SH-SY5Y (cell line): ENCODE measurements around the gene OR2H2.

Source experiments
- GATA2 ChIP-seq: IDR thresholded peaks from 2 replicates; pipeline ENCODE4 v1.6.1; 2011; ENCODE audit warnings: mild to moderate bottlenecking, low read depth, low read length
- GATA3 ChIP-seq: IDR thresholded peaks from 2 replicates; pipeline ENCODE4 v1.6.1; 2011; ENCODE audit warnings: low read depth, mild to moderate bottlenecking, low read length, moderate library complexity

Gene OR2H2

GRCh38 chr6:29567541-29567940, 17.4 kb upstream of the OR2H2 start:
- TF ChIP-seq GATA3, result no peak

GRCh38 chr6:29567991-29568390, 16.9 kb upstream of the OR2H2 start:
- TF ChIP-seq GATA3 (no peak), GATA2 (no peak)

GRCh38 chr6:29576056-29576455, 8.9 kb upstream of the OR2H2 start:
- TF ChIP-seq GATA2, result no peak
- no peak for TF ChIP-seq GATA3

GRCh38 chr6:29577544-29577943, 7.4 kb upstream of the OR2H2 start:
- TF ChIP-seq GATA2 (no peak), GATA3 (no peak)

GRCh38 chr6:29589423-29590048, 4.6 kb downstream of the OR2H2 start:
- TF ChIP-seq GATA3, result no peak
- no peak for TF ChIP-seq GATA2

GRCh38 chr6:29590218-29590808, 5.4 kb downstream of the OR2H2 start:
- TF ChIP-seq GATA3 (no peak), GATA2 (no peak)

- TF ChIP-seq GATA2, result no peak
- TF ChIP-seq GATA3, result no peak
Measured at GRCh38 chr6:29591677-29592076, 6.8 kb downstream of the OR2H2 start.

- no peak for TF ChIP-seq GATA2
- TF ChIP-seq GATA3, result no peak
Measured at GRCh38 chr6:29593199-29593855, 8.4 kb downstream of the OR2H2 start.

GRCh38 chr6:29596381-29596900, 11.5 kb downstream of the OR2H2 start:
- TF ChIP-seq GATA2, result no peak
- TF ChIP-seq GATA3, result no peak

- no peak for TF ChIP-seq GATA2
- TF ChIP-seq GATA3, result no peak
Measured at GRCh38 chr6:29597184-29597583, 12.3 kb downstream of the OR2H2 start.

GRCh38 chr6:29598172-29598747, 13.3 kb downstream of the OR2H2 start:
- TF ChIP-seq GATA3 (no peak), GATA2 (no peak)

- TF ChIP-seq GATA2, result no peak
- no peak for TF ChIP-seq GATA3
Measured at GRCh38 chr6:29602564-29603361, 17.8 kb downstream of the OR2H2 start.

GRCh38 chr6:29603456-29603855, 18.5 kb downstream of the OR2H2 start:
- no peak for TF ChIP-seq GATA2
- TF ChIP-seq GATA3, result no peak

- TF ChIP-seq GATA3 (no peak), GATA2 (no peak)
Measured at GRCh38 chr6:29603930-29604329, 19.0 kb downstream of the OR2H2 start.

- no peak for TF ChIP-seq GATA3
- TF ChIP-seq GATA2, result no peak
Measured at GRCh38 chr6:29608131-29608530, 23.2 kb downstream of the OR2H2 start.
